Mesenchymal stem cell (in vitro differentiated cells and primary cell): Measurements from ENCODE around the gene COPZ2.

Experiments used
- DNase-seq: peaks from one replicate; pipeline ENCODE4 v3.0.0-alpha.2; 2013
- H2AFZ ChIP-seq: one replicate; pipeline ENCODE4 v1.6.1; 2013; ENCODE audit warnings: low read depth, mild to moderate bottlenecking, control low read depth, inconsistent platforms, low read length, moderate library complexity
- H2AK5ac ChIP-seq: 2 replicates; pipeline ENCODE4 v1.6.1; 2013; ENCODE audit warnings: low read length, moderate library complexity, mild to moderate bottlenecking, inconsistent platforms; ENCODE audit not compliant: severe bottlenecking
- H2BK120ac ChIP-seq: one replicate; pipeline ENCODE4 v1.6.1; 2013; ENCODE audit warnings: low read depth, mild to moderate bottlenecking, inconsistent platforms, low read length, moderate library complexity
- H2BK12ac ChIP-seq, 2 experiments: one replicate each; pipeline ENCODE4 v1.6.1; 2013; ENCODE audit warnings: inconsistent platforms in 2 of 2, low read length in 2 of 2, mild to moderate bottlenecking in 2 of 2, moderate library complexity in 2 of 2, control low read depth in 1 of 2
- H2BK15ac ChIP-seq: one replicate; pipeline ENCODE4 v1.6.1; 2013; ENCODE audit warnings: mild to moderate bottlenecking, low read depth, inconsistent platforms; ENCODE audit not compliant: poor library complexity, severe bottlenecking
- H2BK5ac ChIP-seq: 2 replicates; pipeline ENCODE4 v1.6.1; 2013; ENCODE audit warnings: low read depth, mild to moderate bottlenecking, low read length, control low read depth, inconsistent platforms; ENCODE audit not compliant: poor library complexity, severe bottlenecking
- H3K14ac ChIP-seq, 2 experiments: one replicate each; pipeline ENCODE4 v1.6.1; 2013; ENCODE audit warnings: inconsistent platforms in 2 of 2, low read length in 2 of 2, control low read depth in 1 of 2, mild to moderate bottlenecking in 1 of 2, moderate library complexity in 1 of 2
- H3K18ac ChIP-seq, 2 experiments: one replicate each; pipeline ENCODE4 v1.6.1; 2013; ENCODE audit warnings: inconsistent platforms in 2 of 2, low read length in 2 of 2, control low read depth in 1 of 2, low read depth in 1 of 2, mild to moderate bottlenecking in 1 of 2
- H3K23ac ChIP-seq, 2 experiments: one replicate each; pipeline ENCODE4 v1.6.1; 2013; ENCODE audit warnings: inconsistent platforms in 2 of 2, low read length in 2 of 2, mild to moderate bottlenecking in 2 of 2, moderate library complexity in 2 of 2, control low read depth in 1 of 2
- H3K27ac ChIP-seq: 2 replicates; pipeline ENCODE4 v1.5.1; 2013; ENCODE audit warnings: mild to moderate bottlenecking, moderate library complexity, low read length, control low read depth, inconsistent platforms; ENCODE audit not compliant: poor library complexity, severe bottlenecking
- H3K27me3 ChIP-seq, 2 experiments: 2 replicates each; pipeline versions ENCODE4 v1.6.1 to v1.7.0; 2013; ENCODE audit warnings: low read length in 2 of 2, mild to moderate bottlenecking in 2 of 2, moderate library complexity in 2 of 2, control low read depth in 1 of 2, inconsistent platforms in 1 of 2; ENCODE audit not compliant: control insufficient read depth in 1 of 2, insufficient read depth in 1 of 2
- H3K36me3 ChIP-seq, 2 experiments: 2 replicates each; pipeline versions ENCODE4 v1.6.1 to v1.7.0; 2013; ENCODE audit warnings: low read length in 2 of 2, control low read depth in 1 of 2, inconsistent platforms in 1 of 2, low read depth in 1 of 2, mild to moderate bottlenecking in 1 of 2; ENCODE audit not compliant: insufficient read depth in 2 of 2, control insufficient read depth in 1 of 2
- H3K4ac ChIP-seq, 2 experiments: one replicate each; pipeline ENCODE4 v1.6.1; 2013; ENCODE audit warnings: inconsistent platforms in 2 of 2, low read length in 2 of 2, mild to moderate bottlenecking in 2 of 2, moderate library complexity in 2 of 2, control low read depth in 1 of 2, low read depth in 1 of 2
- H3K4me1 ChIP-seq: 2 replicates; pipeline ENCODE4 v1.6.1; 2013; ENCODE audit warnings: low read depth, low read length, control low read depth; ENCODE audit not compliant: control insufficient read depth, insufficient read depth
- H3K4me2 ChIP-seq: 2 replicates; pipeline ENCODE4 v1.6.1; 2013; ENCODE audit warnings: low read length, mild to moderate bottlenecking, inconsistent platforms; ENCODE audit not compliant: poor library complexity, severe bottlenecking
- H3K4me3 ChIP-seq, 2 experiments: 2 replicates each; pipeline versions ENCODE4 v1.5.1 to v1.7.0; 2013; ENCODE audit warnings: low read length in 2 of 2, mild to moderate bottlenecking in 2 of 2, control low read depth in 1 of 2, low read depth in 1 of 2; ENCODE audit not compliant: insufficient read depth in 1 of 2
- H3K79me1 ChIP-seq: replicated peaks from 2 replicates; pipeline ENCODE4 v1.6.1; 2013; ENCODE audit warnings: mild to moderate bottlenecking, control low read depth, low read length, inconsistent platforms; ENCODE audit not compliant: poor library complexity, severe bottlenecking
- H3K9ac ChIP-seq: 2 replicates; pipeline ENCODE4 v1.7.0; 2013; ENCODE audit warnings: mild to moderate bottlenecking, low read length, moderate library complexity
- H3K9me3 ChIP-seq: 2 replicates; pipeline ENCODE4 v1.7.0; 2013; ENCODE audit warnings: mild to moderate bottlenecking, low read length; ENCODE audit not compliant: control insufficient read depth
- H4K8ac ChIP-seq: one replicate; pipeline ENCODE4 v1.6.1; 2013; ENCODE audit warnings: inconsistent platforms, mild to moderate bottlenecking, low read length, moderate library complexity
- H4K91ac ChIP-seq: one replicate; pipeline ENCODE4 v1.6.1; 2013; ENCODE audit warnings: mild to moderate bottlenecking, low read length, inconsistent platforms
- WGBS: methylation state at CpG from one replicate; pipeline ENCODE4 v1.1.7; 2013; ENCODE audit warnings: mixed read lengths; 5-methylcytosine and 5-hydroxymethylcytosine counted together

COPZ2 gene

DNA sequence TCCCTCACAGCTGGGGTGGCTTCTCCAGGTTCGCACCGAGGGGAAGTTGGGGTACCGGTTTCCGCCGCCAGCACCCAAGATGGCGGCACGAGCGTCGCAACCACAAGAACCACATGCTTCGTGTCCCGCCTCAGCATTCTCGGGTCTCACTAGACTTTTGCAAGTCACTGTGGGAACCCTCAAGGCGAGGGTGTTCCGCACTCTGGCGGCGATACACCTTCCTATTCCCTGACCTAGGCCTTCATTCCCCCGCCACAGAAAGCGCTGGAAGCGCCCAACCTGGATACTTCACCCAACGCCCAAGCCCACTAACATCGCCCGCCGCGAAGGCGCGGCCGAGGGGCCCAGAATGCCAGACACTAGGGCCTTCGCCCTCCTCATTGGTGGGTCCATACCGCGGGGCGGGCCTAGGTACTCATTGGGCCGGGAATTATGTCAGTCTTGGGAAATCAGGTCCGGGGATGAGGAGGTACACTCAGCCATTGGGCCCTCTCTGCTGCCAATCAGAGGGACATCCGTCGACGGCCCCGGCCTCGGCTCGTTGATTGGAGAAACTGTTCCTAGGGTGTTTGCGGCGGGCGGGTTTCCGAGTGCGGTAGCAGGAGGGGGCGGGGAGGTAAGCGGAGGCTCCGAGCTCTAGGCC, 10.3 kb upstream of the COPZ2 start, which contains the start of gene NFE2L1:
TSS of gene NFE2L1 (plus strand) at position 619 of the 643 bp plus-strand sequence. CDS start 2,760 bp downstream, outside the sequence.
- peak within 1 kb of the TSS; percentile 82 for H3K4me2 ChIP-seq
- peak; percentile 100 for DNase-seq
- peak within 1 kb of the TSS; percentile 95 for H3K27ac ChIP-seq
- peak within 1 kb of the TSS; percentile 76 to 100 for H3K14ac ChIP-seq
- H2AFZ ChIP-seq, result no peak within 1 kb of the TSS
- H3K9ac ChIP-seq, result peak within 1 kb of the TSS; percentile 91
- peaks cover 27% of the 10 kb centered on the region for H3K4me1 ChIP-seq
- H2BK5ac ChIP-seq, result peak within 1 kb of the TSS; percentile 97
- peak within 1 kb of the TSS; percentile 100 for H4K91ac ChIP-seq
- H3K18ac ChIP-seq, result peak within 1 kb of the TSS; percentile 100
- H3K36me3 ChIP-seq, result peaks cover 17 to 26% of the 10 kb centered on the region in 2 experiments
- H2BK15ac ChIP-seq, result peak within 1 kb of the TSS; percentile 97
- H3K4ac ChIP-seq, result peak within 1 kb of the TSS; percentile 96 to 99
- peak within 1 kb of the TSS; percentile 91 for H2BK120ac ChIP-seq
- H3K4me3 ChIP-seq, result peak within 1 kb of the TSS; percentile 84 to 94
- peak within 1 kb of the TSS in 1 of 2 experiments; percentile 100 for H3K23ac ChIP-seq
- H4K8ac ChIP-seq, result peak within 1 kb of the TSS; percentile 99
- no peaks in the 10 kb centered on the region for H3K9me3 ChIP-seq
- H2BK12ac ChIP-seq, result peak within 1 kb of the TSS in 1 of 2 experiments; percentile 75
- under 1% methylated on average over 47 of the region's 47 CpGs for WGBS
- H3K79me1 ChIP-seq, result peaks cover 13% of the 10 kb centered on the region
- H3K27me3 ChIP-seq, result no peaks in the 10 kb centered on the region
- peak within 1 kb of the TSS; percentile 30 for H2AK5ac ChIP-seq

GRCh38 chr17:48047113-48047740, 9.6 kb upstream of the COPZ2 start:
- Histone ChIP-seq H3K9me3 (no peaks in the 10 kb centered on the region), H3K18ac (peak overlapping the region; percentile 94 to 99), H3K23ac (peak overlapping the region in 1 of 2 experiments; percentile 91), H3K9ac (peak overlapping the region; percentile 91), H3K79me1 (peaks cover 11% of the 10 kb centered on the region), H4K8ac (peak overlapping the region; percentile 85), H4K91ac (peak overlapping the region; percentile 99), H3K4me2 (peak overlapping the region; percentile 82), H2AFZ (no peak overlapping the region), H3K36me3 (peaks cover 12 to 21% of the 10 kb centered on the region in 2 experiments), H3K4me1 (peaks cover 20% of the 10 kb centered on the region), H2BK120ac (peak overlapping the region; percentile 58), H3K4ac (peak overlapping the region; percentile 62 to 99), H3K4me3 (peak overlapping the region; percentile 84 to 90), H3K27ac (peak overlapping the region; percentile 95), H2AK5ac (peak overlapping the region; percentile 30), H2BK15ac (peak overlapping the region; percentile 17), H3K27me3 (no peaks in the 10 kb centered on the region), H2BK5ac (peak overlapping the region; percentile 85), H2BK12ac (peak overlapping the region in 1 of 2 experiments; percentile 32), H3K14ac (peak overlapping the region in 1 of 2 experiments; percentile 94)
- 6% methylated on average over 25 of the region's 26 CpGs for WGBS
- no peak for DNase-seq

DNA sequence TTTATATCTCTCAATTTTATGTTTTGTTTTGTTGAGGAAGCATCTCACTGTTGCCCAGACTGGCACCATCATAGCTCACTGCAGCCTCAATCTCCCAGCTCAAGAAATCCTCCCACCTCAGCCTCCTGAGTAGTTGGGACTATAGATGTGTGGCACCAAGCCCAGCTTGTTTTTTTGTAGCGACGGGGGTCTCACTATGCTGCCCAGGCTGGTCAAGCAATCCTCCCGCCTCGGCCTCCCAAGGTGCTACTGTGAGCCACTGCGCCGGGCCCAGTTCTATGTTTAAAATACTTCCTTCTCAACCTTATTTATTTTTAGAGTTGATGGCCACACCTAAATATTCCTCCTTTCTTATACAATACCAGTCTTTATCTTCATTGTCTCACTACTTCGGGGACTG, 8.7 kb upstream of the COPZ2 start:
- no peak overlapping the region for H3K14ac ChIP-seq

More for the DNA sequence above, 8.7 kb upstream of the COPZ2 start:
- Histone ChIP-seq H4K8ac (no peak overlapping the region), H2BK120ac (no peak overlapping the region), H3K27ac (no peak overlapping the region), H3K9ac (peak overlapping the region; percentile 91), H3K27me3 (no peaks in the 10 kb centered on the region), H2AFZ (no peak overlapping the region), H3K4me3 (peak overlapping the region in 1 of 2 experiments; percentile 84), H3K4me2 (no peak overlapping the region), H2AK5ac (peak overlapping the region; percentile 58), H3K9me3 (no peaks in the 10 kb centered on the region), H3K79me1 (peaks cover 11% of the 10 kb centered on the region), H4K91ac (peak overlapping the region; percentile 40), H3K4ac (no peak overlapping the region), H2BK15ac (no peak overlapping the region), H3K4me1 (peaks cover 11% of the 10 kb centered on the region), H3K23ac (no peak overlapping the region), H3K18ac (no peak overlapping the region), H3K36me3 (peaks cover 6 to 11% of the 10 kb centered on the region in 2 experiments), H2BK12ac (no peak overlapping the region), H2BK5ac (no peak overlapping the region)
- no peak for DNase-seq
- over 99% methylated on average over 7 of the region's 7 CpGs for WGBS
